IMR-90 (cell line): Measurements from ENCODE around the gene RHBDD1. TPM values are rescaled to one million over a fixed set of nuclear protein-coding genes. Genes with fewer than 3 reads are reported as not detected.

Experiments used
- ATAC-seq: fragments of 200-7000 bp; cut with Tn5 transposase; 2 replicates; pipeline ENCODE4 v1.9.1; 2020; ENCODE audit warnings: low read depth, mild to moderate bottlenecking, moderate library complexity
- BruUV-seq: library from RNA; stranded (reverse); fragments of 400-500 nt; replicated peaks from 2 replicates; lab custom pipeline; 2021; lab: Mats Ljungman, UMichigan
- CTCF ChIA-PET: fragments of 300-600 bp; formaldehyde crosslinking; extraction: SDS; loops from one replicate; lab custom pipeline; 2021; ENCODE audit warnings: antibody characterized with exemption; lab: Yijun Ruan, JAX
- POLR2A ChIA-PET: fragments of 300-600 bp; sonication (Branson Sonifier 250); formaldehyde crosslinking; loops from one replicate; lab custom pipeline; 2022; ENCODE audit warnings: antibody characterized with exemption; ENCODE audit not compliant: unreplicated experiment; lab: Charles Lee
- DNase-seq: peaks from one replicate; pipeline ENCODE4 v3.0.0; 2013
- H2AFZ ChIP-seq: replicated peaks from 2 replicates; pipeline ENCODE3; 2013; ENCODE audit warnings: low read length, mild to moderate bottlenecking; ENCODE audit not compliant: poor library complexity
- H2AK5ac ChIP-seq: 2 replicates; pipeline ENCODE4 v1.6.1; 2013; ENCODE audit warnings: low read depth, low read length, inconsistent platforms
- H2AK9ac ChIP-seq: replicated peaks from 2 replicates; pipeline ENCODE3; 2013; ENCODE audit warnings: mild to moderate bottlenecking, low read depth, low read length, moderate library complexity; ENCODE audit not compliant: poor library complexity
- H2BK120ac ChIP-seq: 2 replicates; pipeline ENCODE4 v1.6.1; 2013; ENCODE audit warnings: low read depth, low read length, inconsistent platforms
- H2BK15ac ChIP-seq: 3 replicates; pipeline ENCODE4 v1.6.1; 2013; ENCODE audit warnings: low read depth, low read length, inconsistent platforms
- H2BK20ac ChIP-seq: 2 replicates; pipeline ENCODE4 v1.6.1; 2013; ENCODE audit warnings: low read depth, mild to moderate bottlenecking, inconsistent platforms, low read length, moderate library complexity
- H2BK5ac ChIP-seq: 2 replicates; pipeline ENCODE4 v1.6.1; 2013; ENCODE audit warnings: mild to moderate bottlenecking, low read depth, low read length, inconsistent platforms; ENCODE audit not compliant: poor library complexity, severe bottlenecking
- H3K14ac ChIP-seq: replicated peaks from 2 replicates; pipeline ENCODE4 v1.6.1; 2013; ENCODE audit warnings: low read depth, low read length, inconsistent platforms
- H3K18ac ChIP-seq: 2 replicates; pipeline ENCODE4 v1.6.1; 2013; ENCODE audit warnings: low read depth, low read length, control low read depth
- H3K23ac ChIP-seq: 2 replicates; pipeline ENCODE4 v1.6.1; 2013; ENCODE audit warnings: low read depth, low read length, inconsistent platforms
- H3K27ac ChIP-seq: 2 replicates; pipeline ENCODE4 v1.5.1; 2013; ENCODE audit warnings: mild to moderate bottlenecking, control low read depth, low read length; ENCODE audit not compliant: insufficient read depth
- H3K27me3 ChIP-seq: 2 replicates; pipeline ENCODE4 v1.6.1; 2013; ENCODE audit warnings: low read length; ENCODE audit not compliant: control insufficient read depth, insufficient read depth
- H3K36me3 ChIP-seq: 2 replicates; pipeline ENCODE4 v1.6.1; 2013; ENCODE audit warnings: low read length, mixed read lengths; ENCODE audit not compliant: control insufficient read depth, insufficient read depth
- H3K4ac ChIP-seq: 2 replicates; pipeline ENCODE4 v1.6.1; 2013; ENCODE audit warnings: low read depth, low read length, inconsistent platforms
- H3K4me1 ChIP-seq: 2 replicates; pipeline ENCODE4 v1.6.1; 2013; ENCODE audit warnings: low read length, mixed read lengths; ENCODE audit not compliant: control insufficient read depth, insufficient read depth
- H3K4me2 ChIP-seq: 2 replicates; pipeline ENCODE4 v1.6.1; 2013; ENCODE audit warnings: low read depth, mild to moderate bottlenecking, control low read depth, low read length, moderate library complexity
- H3K4me3 ChIP-seq: 2 replicates; pipeline ENCODE4 v1.5.1; 2013; ENCODE audit warnings: low read depth, mild to moderate bottlenecking, control low read depth, low read length, moderate library complexity; ENCODE audit not compliant: insufficient read depth
- H3K56ac ChIP-seq: 2 replicates; pipeline ENCODE4 v1.6.1; 2013; ENCODE audit warnings: low read length, inconsistent platforms; ENCODE audit not compliant: insufficient read depth; ENCODE audit errors: extremely low read depth
- H3K79me1 ChIP-seq, 2 experiments: 2 replicates each; pipeline ENCODE4 v1.6.1; 2013; ENCODE audit warnings: low read length in 2 of 2, inconsistent platforms in 1 of 2, low read depth in 1 of 2
- H3K9ac ChIP-seq: 2 replicates; pipeline ENCODE4 v1.6.1; 2013; ENCODE audit warnings: low read depth, low read length, control low read depth
- H3K9me1 ChIP-seq: 2 replicates; pipeline ENCODE4 v1.6.1; 2013; ENCODE audit warnings: low read length, inconsistent platforms; ENCODE audit not compliant: insufficient read depth
- H3K9me3 ChIP-seq: 2 replicates; pipeline ENCODE4 v1.6.1; 2013; ENCODE audit warnings: low read length; ENCODE audit not compliant: control insufficient read depth, insufficient read depth
- H4K20me1 ChIP-seq: 2 replicates; pipeline ENCODE4 v1.6.1; 2013; ENCODE audit warnings: low read length, inconsistent platforms; ENCODE audit not compliant: insufficient read depth
- H4K5ac ChIP-seq: 2 replicates; pipeline ENCODE4 v1.6.1; 2013; ENCODE audit warnings: mild to moderate bottlenecking, low read depth, low read length, control low read depth
- H4K8ac ChIP-seq, 2 experiments: 2 replicates each; pipeline ENCODE4 v1.6.1; 2013; ENCODE audit warnings: low read depth in 2 of 2, low read length in 2 of 2, control low read depth in 1 of 2, inconsistent platforms in 1 of 2
- H4K91ac ChIP-seq: 2 replicates; pipeline ENCODE4 v1.6.1; 2013; ENCODE audit warnings: low read depth, low read length, inconsistent platforms; ENCODE audit not compliant: insufficient read depth
- CEBPB ChIP-seq: IDR thresholded peaks from 2 replicates; pipeline ENCODE4 v1.6.1; 2012; ENCODE audit warnings: low read depth, low read length, improper control_type of control experiment
- NFE2L2 ChIP-seq: fragments of 150-350 bp; IDR thresholded peaks from 2 replicates; pipeline ENCODE4 v1.6.1; 2016; ENCODE audit warnings: low read depth, mild to moderate bottlenecking, low read length
- WGBS, 2 experiments: methylation state at CpG; one replicate each; pipeline versions ENCODE4 v1.1.5 to v1.1.7; 2013; ENCODE audit warnings: missing lambda C conversion rate in 2 of 2; ENCODE audit not compliant: insufficient read length in 1 of 2; ENCODE audit errors: extremely low coverage in 2 of 2; 5-methylcytosine and 5-hydroxymethylcytosine counted together
- dilution Hi-C: fragments of 300-500 bp; cut with HindIII; formaldehyde crosslinking; loops from one replicate; pipeline ENCODE4 v1.14.3; 2018; ENCODE audit warnings: low sequenced_read_pairs; ENCODE audit not compliant: unreplicated experiment
- in situ Hi-C: fragments of 300-500 bp; cut with MboI; formaldehyde crosslinking; loops from 3 replicates; pipeline ENCODE4 v1.14.3; 2019; ENCODE audit warnings: low sequenced_read_pairs, inconsistent platforms, mixed read lengths
- intact Hi-C: fragments of 100-400 bp; cut with micrococcal nuclease; formaldehyde crosslinking; loops from 2 replicates; pipeline ENCODE4 v1.10.0; 2022
- polyA plus RNA-seq, 3 experiments: library from polyadenylated mRNA; depleted of rRNA; stranded (reverse); fragments of >200 nt; gene quantifications; 2 replicates each; pipeline ENCODE4 v1.2.3, GENCODE V29; 2012; ENCODE audit warnings: low replicate concordance in 1 of 3
- total RNA-seq: library from RNA; depleted of rRNA; stranded (reverse); fragments of >200 nt; gene quantifications from 2 replicates; pipeline ENCODE4 v1.2.3, GENCODE V29; 2012

Gene RHBDD1
- total and polyA plus RNA-seq, 2 of the 4 experiments (the other 2 are of a cell fraction), result 9.7 to 14.0 TPM

DNA sequence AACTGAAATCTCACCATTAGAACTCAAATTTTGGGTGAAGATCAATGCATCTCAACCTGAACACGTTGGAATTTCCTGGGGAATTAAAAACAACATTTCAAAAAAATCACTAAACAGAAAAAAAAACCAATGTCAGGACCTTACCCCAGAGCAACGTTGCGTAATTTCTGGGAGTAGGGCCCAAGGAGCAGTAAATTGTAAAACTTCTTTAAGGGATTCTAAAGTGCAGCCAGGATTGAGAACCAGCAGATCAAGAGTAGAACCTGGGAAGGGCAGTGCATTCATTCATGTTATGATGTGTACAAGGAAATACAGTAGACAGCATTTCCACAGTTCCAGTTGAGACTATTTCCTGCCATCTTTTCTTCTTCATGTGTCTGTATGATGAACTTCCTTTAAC is 56.9 kb downstream of the RHBDD1 start:
- no peak for ATAC-seq
- Histone ChIP-seq H4K5ac (peak overlapping the region; percentile 93; the same call in 1 of the 2 replicates), H2AK9ac (no peak overlapping the region), H3K18ac (peak overlapping the region; percentile 85; the same call in 1 of the 2 replicates), H3K79me1 (peaks cover 23 to 24% of the 10 kb centered on the region in 2 experiments), H3K9ac (no peak overlapping the region), H3K36me3 (no peaks in the 10 kb centered on the region; the same call in 1 of the 2 replicates), H2AK5ac (no peak overlapping the region), H3K9me3 (no peaks in the 10 kb centered on the region), H2AFZ (no peak overlapping the region), H4K8ac (peak overlapping the region in 1 of 2 experiments; percentile 57; a peak in 2 of 4 replicates), H2BK15ac (peak overlapping the region; percentile 51; the same call in 2 of the 3 replicates), H3K14ac (0 out of 2 replicates have a peak overlapping the region, but pooled peaks have one; percentile 11), H3K27ac (peak overlapping the region; percentile 74; the same call in 1 of the 2 replicates), H3K27me3 (no peaks in the 10 kb centered on the region), H2BK5ac (peak overlapping the region; percentile 81), H3K23ac (no peak overlapping the region), H2BK120ac (peak overlapping the region; percentile 58), H3K4me2 (peak overlapping the region; percentile 47; the same call in 1 of the 2 replicates), H4K20me1 (no peaks in the 10 kb centered on the region), H3K4ac (peak overlapping the region; percentile 35; the same call in 1 of the 2 replicates), H2BK20ac (peak overlapping the region; percentile 54; the same call in 1 of the 2 replicates), H3K9me1 (peaks cover 8% of the 10 kb centered on the region), H3K4me1 (peaks cover 9% of the 10 kb centered on the region), H3K56ac (no peak overlapping the region), H4K91ac (peak overlapping the region; percentile 40; the same call in 1 of the 2 replicates), H3K4me3 (no peak overlapping the region)
- WGBS, 2 experiments, result no CpG with 5 or more reads among the region's 3 CpGs
- TF ChIP-seq CEBPB, result peak; percentile 90
- TF ChIP-seq NFE2L2, result no peak
- in situ Hi-C loops (no loop called here), intact Hi-C loops (loop anchor here (5.0 kb wide), 1 partner anchor 55 kb away; the partner anchor contains the start of gene RHBDD1), dilution Hi-C loops (no loop called here)
- BruUV-seq, result no TSS peak
- ChIA-PET CTCF (no interaction called here), POLR2A (no interaction called here)
- DNase-seq, result peak; percentile 20
